ENCODE measurements around the gene XKR8. TPM values are rescaled to one million over a fixed set of nuclear protein-coding genes. Genes with fewer than 3 reads are reported as not detected.

XKR8 gene
- total and polyA plus RNA-seq, 8 donors: 0.58 to 33.9 (median 5.2) TPM

- Histone ChIP-seq H3K4me3 (no peak overlapping the region), H3K4me1 (peaks cover 6 to 26% (median 10%) of the 10 kb centered on the region in 4 donors), H3K27ac (no peak overlapping the region), H3K36me3 (no peaks in the 10 kb centered on the region), H3K27me3 (no peaks in the 10 kb centered on the region), H3K9me3 (no peaks in the 10 kb centered on the region)
- no peak for DNase-seq
- intact Hi-C loops (cut with DNase I; ENCODE audit: low total_unique reads): no loop called here
- TF ChIP-seq CTCF (IDR thresholded peaks at IDR 0.05) (no peak), EP300 (IDR thresholded peaks at IDR 0.05) (no peak), POLR2A (IDR thresholded peaks at IDR 0.05) (no peak), POLR2AphosphoS5 (IDR thresholded peaks at IDR 0.05) (no peak)
- WGBS, 5 donors: 88 to 93% (median 89%) methylated on average over 6 of the region's 6 CpGs
These were observed 4.7 kb upstream of the XKR8 start for GRCh38 chr1:27955076-27955475.

- H3K27me3 ChIP-seq: no peaks in the 10 kb centered on the region
- H3K27ac ChIP-seq: no peak overlapping the region
- intact Hi-C loops (cut with DNase I; ENCODE audit: low total_unique reads): no loop called here
- WGBS, 5 donors: 79 to 87% (median 84%) methylated on average over 6 of the region's 6 CpGs
- no peak overlapping the region for H3K4me3 ChIP-seq
- H3K4me1 ChIP-seq: peaks cover 22 to 43% (median 26%) of the 10 kb centered on the region in 4 donors
- DNase-seq: no peak
- H3K36me3 ChIP-seq: no peaks in the 10 kb centered on the region
- no peaks in the 10 kb centered on the region for H3K9me3 ChIP-seq
- TF ChIP-seq POLR2AphosphoS5 (IDR thresholded peaks at IDR 0.05) (no peak), CTCF (IDR thresholded peaks at IDR 0.05) (no peak), EP300 (IDR thresholded peaks at IDR 0.05) (no peak), POLR2A (IDR thresholded peaks at IDR 0.05) (no peak)
These were observed 3.0 kb upstream of the XKR8 start for GRCh38 chr1:27956761-27957160.

- no peak for DNase-seq
- TF ChIP-seq EP300 (IDR thresholded peaks at IDR 0.05): no peak
- no peak for TF ChIP-seq POLR2AphosphoS5 (IDR thresholded peaks at IDR 0.05)
- no peak for TF ChIP-seq CTCF (IDR thresholded peaks at IDR 0.05)
- no peak for TF ChIP-seq POLR2A (IDR thresholded peaks at IDR 0.05)
- whole genome bisulfite sequencing, 5 donors: 82 to 86% (median 84%) methylated on average over 5 of the region's 5 CpGs
These were observed 2.1 kb upstream of the XKR8 start for GRCh38 chr1:27957655-27958054.

GRCh38 chr1:27958513-27958912 lies 1.3 kb upstream of the XKR8 start:
- WGBS, 5 donors: 95 to 98% (median 97%) methylated on average over 18 to 26 of the region's 26 CpGs
- TF ChIP-seq POLR2AphosphoS5 (IDR thresholded peaks at IDR 0.05) (no peak), POLR2A (IDR thresholded peaks at IDR 0.05) (no peak), CTCF (IDR thresholded peaks at IDR 0.05) (no peak), EP300 (IDR thresholded peaks at IDR 0.05) (no peak)
- Histone ChIP-seq H3K4me1 (peaks cover 24 to 39% (median 28%) of the 10 kb centered on the region in 4 donors), H3K27me3 (no peaks in the 10 kb centered on the region), H3K27ac (peak overlapping the region in 2 of 5 donors; percentile 92 to 94), H3K4me3 (no peak overlapping the region), H3K36me3 (peaks cover 2 to 11% (median 7%) of the 10 kb centered on the region in 4 donors), H3K9me3 (no peaks in the 10 kb centered on the region)
- DNase-seq: no peak
- intact Hi-C loops (cut with DNase I; ENCODE audit: low total_unique reads): no loop called here

More at GRCh38 chr1:27957655-27958054, 2.1 kb upstream of the XKR8 start:
- Histone ChIP-seq H3K4me1 (peaks cover 24 to 48% (median 28%) of the 10 kb centered on the region in 4 donors), H3K9me3 (no peaks in the 10 kb centered on the region), H3K27ac (no peak overlapping the region), H3K4me3 (no peak overlapping the region), H3K36me3 (peaks cover 0 to 2% (median 0%) of the 10 kb centered on the region in 4 donors), H3K27me3 (no peaks in the 10 kb centered on the region)
- intact Hi-C loops (cut with DNase I; ENCODE audit: low total_unique reads): no loop called here
